ACC112 (cell line): ENCODE data around the gene GABBR2.
"Not testable (repeated sequence)": the region's sequence is repeated elsewhere in the genome, so short reads cannot be mapped to it uniquely, and the experiment has no call there.

Experiments used
- H2AFZ ChIP-seq: fragments of 200-600 bp; sonication (generic); one replicate; pipeline ENCODE4 v1.6.0; 2017; ENCODE audit warnings: antibody characterized with exemption, low read length; ENCODE audit not compliant: unreplicated experiment
- H3K27ac ChIP-seq: fragments of 200-600 bp; sonication (generic); 2 replicates; pipeline ENCODE4 v1.5.1; 2014; ENCODE audit warnings: low read depth, mild to moderate bottlenecking, antibody characterized with exemption, low read length, moderate library complexity
- H3K27me3 ChIP-seq: fragments of 200-600 bp; sonication (generic); 2 replicates; pipeline ENCODE4 v1.6.1; 2014; ENCODE audit warnings: mild to moderate bottlenecking, antibody characterized with exemption, low read length, moderate library complexity, mixed read lengths; ENCODE audit not compliant: insufficient read depth
- H3K36me3 ChIP-seq: fragments of 200-600 bp; sonication (generic); 2 replicates; pipeline ENCODE4 v1.6.1; 2016; ENCODE audit warnings: mild to moderate bottlenecking, antibody characterized with exemption, low read length, moderate library complexity, mixed read lengths; ENCODE audit not compliant: insufficient read depth
- H3K4me1 ChIP-seq: fragments of 200-600 bp; sonication (generic); one replicate; pipeline ENCODE4 v1.6.1; 2016; ENCODE audit warnings: low read length, mixed read lengths; ENCODE audit not compliant: insufficient read depth, unreplicated experiment, control insufficient read depth
- H3K4me3 ChIP-seq: fragments of 200-600 bp; sonication (generic); 2 replicates; pipeline ENCODE4 v1.5.1; 2014; ENCODE audit warnings: mild to moderate bottlenecking, low read depth, low read length
- H3K79me2 ChIP-seq: fragments of 200-600 bp; sonication (generic); one replicate; pipeline ENCODE4 v1.6.0; 2016; ENCODE audit warnings: low read length; ENCODE audit not compliant: control insufficient read depth, unreplicated experiment, insufficient read depth

Gene GABBR2

DNA sequence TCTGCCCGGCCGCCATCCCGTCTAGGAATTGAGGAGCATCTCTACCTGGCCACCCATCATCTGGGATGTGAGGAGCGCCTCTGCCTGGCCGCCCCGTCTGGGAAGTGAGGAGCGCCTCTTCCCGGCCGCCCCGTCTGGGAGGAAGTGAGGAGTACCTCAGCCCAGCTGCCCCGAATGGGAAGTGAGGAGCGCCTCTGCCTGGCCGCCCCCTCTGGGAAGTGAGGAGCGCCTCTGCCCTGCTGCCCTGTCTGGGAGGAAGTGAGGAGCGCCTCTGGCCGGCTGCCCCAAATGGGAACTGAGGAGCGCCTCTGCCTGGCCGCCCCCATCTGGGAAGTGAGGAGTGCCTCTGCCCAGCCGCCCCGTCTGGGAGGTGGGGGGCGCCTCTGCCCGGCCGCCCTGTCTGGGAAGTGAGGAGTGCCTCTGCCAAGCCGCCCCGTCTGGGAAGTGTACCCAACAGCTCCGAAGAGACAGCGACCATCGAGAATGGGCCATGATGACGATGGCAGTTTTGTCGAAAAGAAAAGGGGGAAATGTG, 244.5 kb downstream of the GABBR2 start:
- not testable (repeated sequence) for H3K79me2 ChIP-seq, H2AFZ ChIP-seq, H3K27ac ChIP-seq, H3K27me3 ChIP-seq, H3K4me3 ChIP-seq, H3K36me3 ChIP-seq, H3K4me1 ChIP-seq

DNA sequence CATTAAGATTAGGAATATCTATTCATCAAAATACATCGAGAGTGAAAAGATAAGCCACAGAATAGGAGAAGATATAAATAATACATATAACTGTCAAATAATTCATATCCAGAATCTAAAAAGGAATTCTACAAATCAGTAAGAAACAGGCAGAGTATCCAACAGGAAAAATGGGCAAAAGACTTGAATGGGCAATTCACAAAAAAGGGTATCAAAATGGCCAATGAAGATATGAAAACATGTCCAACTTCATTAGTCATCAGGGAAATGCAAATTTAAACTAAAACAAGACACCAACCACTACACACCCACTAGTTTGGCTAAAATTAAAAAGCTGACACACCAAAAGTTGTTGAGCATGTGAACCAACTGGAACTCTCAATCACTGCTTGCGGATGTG, 246.4 kb downstream of the GABBR2 start:
- Histone ChIP-seq H3K27me3 (no peaks in the 10 kb centered on the region), H3K4me3 (no peak overlapping the region), H2AFZ (no peak overlapping the region), H3K27ac (no peak overlapping the region), H3K36me3 (no peaks in the 10 kb centered on the region), H3K79me2 (no peaks in the 10 kb centered on the region), H3K4me1 (no peaks in the 10 kb centered on the region)

DNA sequence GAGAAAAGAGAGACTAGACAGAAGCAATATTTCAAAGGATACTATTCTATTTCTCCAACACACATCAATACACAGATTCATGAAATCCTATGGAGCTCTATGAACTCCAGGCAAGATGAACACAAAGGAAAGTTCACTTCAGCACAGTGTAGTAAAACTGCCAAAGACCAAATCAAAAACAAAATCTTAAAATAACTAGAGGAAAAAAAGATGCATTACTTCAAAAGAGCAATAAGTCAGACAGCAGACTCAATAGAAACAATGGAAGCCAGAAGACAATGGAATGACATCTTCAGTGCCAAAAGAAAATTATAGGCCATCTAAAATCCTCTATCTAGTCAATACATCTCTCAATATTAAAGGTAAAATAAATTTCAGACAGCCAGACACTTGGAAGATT, 248.0 kb downstream of the GABBR2 start:
- H3K4me1 ChIP-seq, result peaks cover 7% of the 10 kb centered on the region
- no peak overlapping the region for H3K27ac ChIP-seq
- H3K79me2 ChIP-seq, result no peaks in the 10 kb centered on the region
- H3K36me3 ChIP-seq, result no peaks in the 10 kb centered on the region
- H3K4me3 ChIP-seq, result no peak overlapping the region
- H3K27me3 ChIP-seq, result no peaks in the 10 kb centered on the region
- no peak overlapping the region for H2AFZ ChIP-seq

DNA sequence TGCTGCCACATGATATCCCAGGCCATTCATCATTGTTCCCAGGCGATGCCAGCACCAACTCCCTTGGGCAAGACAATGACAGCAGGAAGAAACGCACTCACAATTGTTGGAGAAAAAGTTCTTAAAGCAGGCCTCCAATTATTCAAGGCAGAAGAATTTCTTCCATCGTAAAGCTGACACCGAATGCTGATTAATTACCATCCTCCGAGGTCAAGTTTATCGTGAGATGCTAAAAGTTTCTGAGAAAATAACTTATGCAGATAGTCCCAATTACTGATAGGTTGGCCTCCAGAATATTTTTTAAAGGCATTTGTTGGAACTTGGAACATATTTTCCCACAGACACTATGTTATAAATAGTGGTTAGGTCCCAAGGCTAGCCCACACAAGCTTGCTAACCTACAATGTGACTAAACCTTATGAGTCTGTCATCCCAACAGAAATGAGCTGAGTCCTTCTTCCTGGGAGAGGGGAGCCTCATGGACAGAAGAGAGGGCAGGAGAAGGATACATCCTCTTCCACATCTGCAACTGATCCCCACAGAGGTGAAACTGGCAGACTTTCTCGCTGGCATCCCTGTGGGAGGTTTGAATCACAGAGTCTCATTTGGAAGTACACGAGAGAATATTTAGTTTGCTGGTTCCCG, 250.9 kb downstream of the GABBR2 start:
- no peak overlapping the region for H2AFZ ChIP-seq
- no peaks in the 10 kb centered on the region for H3K27me3 ChIP-seq
- no peak overlapping the region for H3K27ac ChIP-seq
- no peak overlapping the region for H3K4me3 ChIP-seq
- peaks cover 11% of the 10 kb centered on the region for H3K4me1 ChIP-seq
- H3K79me2 ChIP-seq, result no peaks in the 10 kb centered on the region
- no peaks in the 10 kb centered on the region for H3K36me3 ChIP-seq

DNA sequence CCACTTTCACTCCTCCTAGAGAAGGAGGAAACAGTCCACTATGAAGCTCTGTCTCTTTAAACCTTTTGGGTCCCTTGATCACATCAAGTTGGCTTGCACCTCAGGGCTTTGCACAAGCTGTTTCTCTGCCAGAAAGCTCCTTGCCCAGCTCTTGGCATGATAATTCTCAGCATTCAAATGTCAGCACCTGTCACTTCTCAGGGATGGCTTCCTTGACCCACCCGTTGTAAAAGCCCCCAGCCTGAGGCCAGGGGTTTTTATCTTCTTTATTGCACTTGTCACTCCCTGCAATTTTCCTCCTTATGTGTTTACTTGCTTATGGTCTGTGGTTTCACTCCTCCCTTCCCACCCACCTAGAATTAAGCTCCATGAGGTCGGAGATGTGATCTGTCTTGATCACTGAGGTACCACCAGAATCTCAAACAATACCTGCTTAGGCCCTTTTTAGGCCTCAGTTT, 252.6 kb downstream of the GABBR2 start:
- Histone ChIP-seq H3K4me3 (no peak overlapping the region), H3K27me3 (no peaks in the 10 kb centered on the region), H3K36me3 (no peaks in the 10 kb centered on the region), H2AFZ (no peak overlapping the region), H3K79me2 (no peaks in the 10 kb centered on the region), H3K27ac (no peak overlapping the region), H3K4me1 (peaks cover 11% of the 10 kb centered on the region)

DNA sequence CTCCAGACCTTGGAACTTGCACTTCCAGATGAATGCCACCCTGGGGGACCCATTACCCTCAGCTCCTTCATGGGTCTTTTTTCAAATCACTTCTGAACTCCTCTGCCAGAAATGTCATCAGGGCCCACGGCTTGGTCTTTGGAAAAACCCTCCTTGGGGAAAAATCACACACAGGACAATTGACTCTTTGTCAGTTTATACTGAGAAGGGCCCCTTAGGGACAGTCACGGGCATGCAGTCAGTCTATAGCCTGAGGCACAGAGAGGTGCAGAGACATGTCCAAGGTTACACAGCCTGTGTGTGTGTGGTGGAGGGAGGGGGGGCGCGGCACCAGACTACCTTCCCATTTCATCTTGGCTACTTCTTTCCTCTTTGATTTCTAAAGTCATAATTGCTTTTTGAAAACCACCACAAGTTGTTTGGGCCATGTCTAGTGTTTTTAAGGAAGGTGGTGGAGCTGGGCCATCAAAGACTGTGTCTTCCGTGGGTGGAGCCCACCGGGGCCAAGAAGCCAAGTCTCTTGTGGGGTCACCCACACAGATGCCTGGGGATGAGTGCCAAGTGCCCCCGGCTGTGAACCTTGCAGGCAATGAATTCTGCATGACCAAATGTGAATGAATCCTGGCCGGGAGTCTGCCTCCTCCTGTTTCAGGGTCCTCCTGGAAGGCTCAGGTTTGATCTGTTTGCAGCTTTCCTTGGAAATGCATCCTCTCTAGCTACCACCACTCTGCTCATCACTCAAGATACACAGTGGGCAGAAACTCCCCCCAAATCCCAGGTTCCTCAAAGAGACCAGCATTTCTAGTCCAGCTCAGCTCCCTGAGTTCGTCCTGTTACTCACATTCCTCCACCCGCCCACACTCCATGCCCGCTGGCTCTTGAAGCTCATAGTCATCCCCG, 253.2 kb downstream of the GABBR2 start:
- Histone ChIP-seq H3K27me3 (no peaks in the 10 kb centered on the region), H3K4me3 (no peak overlapping the region), H3K27ac (no peak overlapping the region), H3K79me2 (no peaks in the 10 kb centered on the region), H3K36me3 (no peaks in the 10 kb centered on the region), H2AFZ (no peak overlapping the region), H3K4me1 (peaks cover 17% of the 10 kb centered on the region)

DNA sequence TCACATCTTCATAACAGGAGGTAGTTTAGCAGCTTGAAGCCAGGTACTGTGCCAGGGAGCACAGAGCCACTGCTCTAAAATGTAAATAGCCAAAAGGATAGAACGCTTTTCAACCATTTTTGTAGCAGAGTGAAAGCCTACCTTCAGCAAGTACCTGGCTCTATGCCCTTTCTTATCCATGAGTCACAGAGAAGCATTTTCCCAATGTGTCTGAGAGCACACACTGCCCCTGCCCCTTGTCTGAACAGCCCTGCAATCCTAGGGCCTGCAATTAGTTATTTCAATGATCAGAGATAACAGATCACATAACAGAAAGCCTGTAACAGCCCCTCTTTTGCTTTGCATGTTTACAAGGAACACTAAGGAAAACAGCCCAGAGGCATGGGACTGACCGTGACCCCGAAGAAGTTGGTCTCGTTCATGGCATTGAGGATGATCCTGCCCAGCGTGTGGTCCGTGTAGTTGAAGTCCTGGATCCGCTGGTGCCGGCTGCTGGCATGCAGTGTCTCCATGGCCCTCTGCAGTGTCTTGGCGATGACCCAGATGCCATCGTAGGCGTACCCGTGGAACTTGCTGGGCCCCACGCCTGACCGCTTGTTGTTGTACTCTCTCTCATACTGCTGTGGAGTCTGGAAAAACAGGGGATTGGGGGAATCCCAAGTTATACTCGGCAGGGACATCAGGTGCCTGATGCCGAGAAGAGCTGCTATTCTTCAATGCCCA, 255.0 kb downstream of the GABBR2 start:
- Histone ChIP-seq H3K4me1 (peaks cover 19% of the 10 kb centered on the region), H3K27me3 (no peaks in the 10 kb centered on the region), H3K4me3 (no peak overlapping the region), H3K36me3 (no peaks in the 10 kb centered on the region), H3K79me2 (no peaks in the 10 kb centered on the region), H3K27ac (no peak overlapping the region), H2AFZ (no peak overlapping the region)

DNA sequence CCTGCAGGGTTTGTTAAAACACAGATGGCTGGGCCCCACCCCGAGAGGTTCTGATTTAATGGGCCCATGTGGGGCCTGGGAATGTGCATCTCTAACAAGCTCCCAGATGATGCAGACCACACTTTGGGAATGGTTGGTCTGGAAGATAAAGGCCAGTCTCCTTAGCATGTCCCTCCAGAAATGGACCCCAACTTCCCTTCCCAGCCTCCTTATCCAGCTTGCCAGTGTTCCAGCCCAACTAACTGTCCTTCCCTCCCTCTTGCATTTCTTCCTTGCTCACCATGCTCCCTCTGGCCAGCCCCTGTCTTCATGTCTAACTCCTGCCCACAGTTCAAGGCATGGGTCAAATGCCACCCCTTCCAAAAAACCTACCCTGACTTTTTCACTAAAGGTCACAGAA, 257.2 kb downstream of the GABBR2 start:
- Histone ChIP-seq H3K4me1 (peaks cover 19% of the 10 kb centered on the region), H3K27me3 (no peaks in the 10 kb centered on the region), H3K36me3 (no peaks in the 10 kb centered on the region), H3K4me3 (no peak overlapping the region), H3K27ac (no peak overlapping the region), H3K79me2 (no peaks in the 10 kb centered on the region), H2AFZ (no peak overlapping the region)

DNA sequence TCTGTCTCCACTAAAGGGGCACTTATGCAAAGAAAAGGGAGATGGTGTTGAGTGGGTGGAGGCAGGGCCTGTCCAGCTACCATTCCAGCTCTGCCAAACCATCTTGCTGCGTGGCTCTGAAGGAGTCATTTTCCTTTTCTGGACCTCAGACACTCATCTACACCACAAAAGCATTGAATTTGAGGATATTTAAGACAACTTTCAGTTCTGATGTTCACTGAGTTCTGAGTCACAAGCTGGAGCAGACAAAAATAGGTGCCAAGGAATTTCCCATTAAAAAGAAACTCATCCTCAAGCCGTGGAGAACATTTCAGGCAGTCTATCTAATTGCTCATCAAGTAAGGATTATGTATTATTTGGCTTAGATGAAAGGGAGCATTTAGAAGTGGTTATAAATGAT, 258.2 kb downstream of the GABBR2 start:
- Histone ChIP-seq H3K4me1 (peaks cover 10% of the 10 kb centered on the region), H3K36me3 (no peaks in the 10 kb centered on the region), H2AFZ (no peak overlapping the region), H3K27ac (no peak overlapping the region), H3K4me3 (no peak overlapping the region), H3K79me2 (no peaks in the 10 kb centered on the region), H3K27me3 (no peaks in the 10 kb centered on the region)

DNA sequence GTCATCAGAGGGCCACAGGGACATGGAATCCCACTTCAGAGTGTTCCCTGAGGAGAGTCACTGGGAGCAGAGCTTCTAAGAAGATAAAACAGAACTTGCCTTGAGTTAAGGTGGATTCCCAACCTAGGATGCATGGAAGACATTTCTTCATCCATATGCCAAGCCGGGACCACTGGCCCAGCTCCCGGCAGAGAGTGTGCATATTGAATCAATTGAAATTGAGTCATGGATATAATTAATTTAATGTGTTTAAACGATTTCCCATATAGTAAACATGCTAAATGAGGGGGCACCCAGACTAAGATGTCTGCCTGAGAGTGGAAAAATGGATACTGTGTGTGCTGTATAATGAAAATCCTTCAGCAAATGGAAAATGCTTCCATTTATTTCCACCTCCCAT, 258.9 kb downstream of the GABBR2 start:
- no peak overlapping the region for H2AFZ ChIP-seq
- no peak overlapping the region for H3K4me3 ChIP-seq
- H3K27ac ChIP-seq, result no peak overlapping the region
- H3K79me2 ChIP-seq, result no peaks in the 10 kb centered on the region
- no peaks in the 10 kb centered on the region for H3K27me3 ChIP-seq
- peaks cover 8% of the 10 kb centered on the region for H3K4me1 ChIP-seq
- no peaks in the 10 kb centered on the region for H3K36me3 ChIP-seq
